OCI-LY1 (cell line): ENCODE data around the gene LRRC4.

Experiments
- CTCF ChIP-seq: fragments of 200-600 bp; sonication (generic), shearing (Covaris generic); IDR thresholded peaks from 2 replicates; pipeline ENCODE4 v1.5.1; 2017; ENCODE audit warnings: mild to moderate bottlenecking, antibody characterized with exemption, low read length, moderate library complexity, mixed read lengths
- EZH2 ChIP-seq: fragments of 200-600 bp; sonication (generic), shearing (Covaris generic); IDR thresholded peaks from 2 replicates; pipeline ENCODE4 v1.8.0; 2017; ENCODE audit warnings: borderline replicate concordance, mixed run types, mild to moderate bottlenecking, antibody characterized with exemption, low read length, moderate library complexity, mixed read lengths

- no peak for TF ChIP-seq CTCF
- no peak for TF ChIP-seq EZH2
These were observed 9.9 kb downstream of the LRRC4 start for GRCh38 chr7:128021366-128021765.
